ENCODE results near the gene EBP.

The EBP gene

DNA sequence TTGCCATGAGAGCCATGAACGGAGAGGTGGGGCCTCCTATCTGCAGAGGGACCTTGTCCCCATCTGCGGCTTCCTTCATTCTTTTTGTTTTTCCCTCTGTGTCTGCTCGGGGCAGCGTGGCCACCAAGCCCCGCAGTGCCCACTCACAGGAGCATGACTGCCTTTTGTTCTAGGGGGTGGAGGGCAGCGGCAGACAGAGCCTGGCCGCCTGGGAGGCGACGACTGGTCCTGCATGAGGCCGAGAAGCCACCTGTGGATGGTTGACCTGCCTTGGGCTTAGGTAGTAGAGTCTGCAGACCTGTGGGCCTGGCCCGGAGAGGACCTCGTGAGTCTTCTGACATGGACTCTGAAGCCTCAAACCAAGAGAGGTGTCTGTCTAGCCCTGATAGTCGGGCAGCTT, 54.0 kb downstream of the EBP start:
- DNase-seq (ENCODE audit: low read depth in 2 of 2) = no peak

DNA sequence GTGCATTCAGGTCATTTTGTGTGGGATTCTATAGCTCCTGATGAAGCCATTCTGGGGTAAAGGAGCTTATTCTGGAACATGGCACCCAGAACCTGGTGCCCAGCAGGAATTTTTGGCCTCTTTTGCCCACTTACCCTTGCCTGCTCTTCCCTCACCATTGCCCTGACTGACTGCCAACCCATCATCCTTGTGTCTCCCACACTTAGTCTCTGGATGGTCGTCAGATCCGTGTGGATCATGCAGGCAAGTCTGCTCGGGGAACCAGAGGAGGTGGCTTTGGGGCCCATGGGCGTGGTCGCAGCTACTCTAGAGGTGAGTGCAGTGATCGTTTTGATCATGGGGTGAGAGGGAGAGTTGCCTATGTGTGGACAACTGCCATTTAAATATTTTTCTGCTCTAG, 54.5 kb downstream of the EBP start:
- DNase-seq (ENCODE audit: low read depth in 2 of 2) = no peak
